GM19395 (cell line): ENCODE results near the gene SLIT1.

Experiments
- ATAC-seq: cut with Tn5 transposase; IDR thresholded peaks from one replicate; pipeline ENCODE4 v1.9.1; 2021; ENCODE audit warnings: mild to moderate bottlenecking, moderate library complexity; ENCODE audit not compliant: unreplicated experiment

SLIT1 gene

GRCh38 chr10:96984541-96985131 is 201.1 kb downstream of the SLIT1 start:
- peak; percentile 75 for ATAC-seq

DNA sequence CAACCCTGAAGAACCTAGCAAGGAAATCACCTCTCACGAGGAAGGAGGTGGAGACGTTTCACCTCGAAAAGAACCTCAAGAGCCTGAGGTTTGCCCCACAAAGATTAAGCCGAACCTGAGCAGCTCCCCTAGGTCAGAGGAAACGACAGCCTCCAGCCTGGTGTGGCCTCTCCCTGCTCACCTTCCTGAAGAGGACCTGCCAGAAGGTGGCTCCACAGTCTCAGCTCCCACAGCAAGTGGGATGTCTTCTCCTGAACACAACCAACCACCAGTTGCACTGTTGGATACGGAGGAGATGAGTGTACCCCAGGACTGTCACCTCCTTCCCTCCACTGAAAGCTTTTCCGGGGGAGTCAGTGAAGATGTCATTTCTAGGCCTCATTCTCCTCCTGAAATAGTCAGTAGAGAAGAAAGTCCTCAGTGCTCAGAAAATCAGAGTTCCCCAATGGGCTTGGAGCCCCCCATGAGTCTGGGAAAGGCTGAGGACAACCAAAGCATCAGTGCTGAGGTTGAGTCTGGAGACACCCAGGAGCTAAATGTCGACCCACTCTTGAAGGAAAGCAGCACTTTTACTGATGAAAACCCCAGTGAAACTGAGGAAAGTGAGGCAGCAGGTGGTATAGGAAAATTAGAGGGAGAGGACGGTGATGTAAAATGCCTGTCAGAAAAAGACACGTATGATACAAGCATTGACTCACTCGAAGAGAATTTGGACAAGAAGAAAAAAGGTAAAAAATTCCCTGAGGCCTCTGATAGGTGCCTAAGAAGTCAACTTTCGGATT is 203.4 kb downstream of the SLIT1 start:
- ATAC-seq = no peak

DNA sequence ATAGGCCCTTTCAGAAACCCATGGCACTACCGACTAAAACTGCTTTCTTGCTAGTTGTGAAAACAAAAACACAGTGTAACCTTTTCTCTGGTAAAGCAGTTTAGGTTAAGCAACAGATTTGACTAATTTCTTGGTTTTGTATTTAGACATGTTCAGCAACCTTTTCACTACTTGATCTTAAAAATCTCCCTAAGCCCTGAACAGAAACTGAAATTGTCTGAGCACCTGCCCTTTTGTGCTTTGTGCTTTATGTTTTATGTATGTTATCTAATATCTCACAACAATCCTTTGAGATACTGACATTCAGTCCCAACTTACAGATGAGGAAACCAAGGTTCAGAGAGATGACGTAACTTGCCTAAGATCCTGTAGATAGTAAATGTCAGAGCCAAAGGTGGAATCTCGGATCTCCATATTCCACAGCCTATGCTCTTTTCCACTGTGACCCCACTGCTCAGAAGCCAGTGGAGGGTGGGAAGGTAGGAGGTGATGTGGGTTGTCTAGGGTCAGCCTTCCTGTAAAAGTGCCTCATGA is 207.1 kb downstream of the SLIT1 start:
- peak; percentile 81 for ATAC-seq

DNA sequence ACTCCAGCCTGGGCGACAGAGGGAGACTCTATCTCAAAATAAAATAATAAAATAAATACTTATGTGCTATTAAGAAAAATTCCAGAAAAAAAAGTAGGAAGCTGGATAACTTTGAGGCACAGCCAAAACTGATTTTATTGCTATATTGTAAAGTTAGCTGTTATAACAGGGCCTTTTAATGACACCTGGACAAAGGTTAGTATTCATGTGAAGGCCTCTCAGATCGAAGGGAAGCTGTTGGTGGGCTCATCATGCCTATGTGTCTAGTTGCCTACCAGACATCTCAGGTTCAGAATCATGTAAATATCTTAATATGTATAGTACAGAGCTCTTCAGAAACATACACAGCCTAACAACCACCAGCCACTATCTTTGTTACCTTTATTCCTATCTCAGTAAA is 210.6 kb downstream of the SLIT1 start:
- ATAC-seq = no peak

- no peak for ATAC-seq
Measured at GRCh38 chr10:96973809-96974747, 211.7 kb downstream of the SLIT1 start.

GRCh38 chr10:96972264-96972663 is 213.5 kb downstream of the SLIT1 start:
- ATAC-seq = no peak

GRCh38 chr10:96971324-96971723 is 214.4 kb downstream of the SLIT1 start:
- no peak for ATAC-seq

DNA sequence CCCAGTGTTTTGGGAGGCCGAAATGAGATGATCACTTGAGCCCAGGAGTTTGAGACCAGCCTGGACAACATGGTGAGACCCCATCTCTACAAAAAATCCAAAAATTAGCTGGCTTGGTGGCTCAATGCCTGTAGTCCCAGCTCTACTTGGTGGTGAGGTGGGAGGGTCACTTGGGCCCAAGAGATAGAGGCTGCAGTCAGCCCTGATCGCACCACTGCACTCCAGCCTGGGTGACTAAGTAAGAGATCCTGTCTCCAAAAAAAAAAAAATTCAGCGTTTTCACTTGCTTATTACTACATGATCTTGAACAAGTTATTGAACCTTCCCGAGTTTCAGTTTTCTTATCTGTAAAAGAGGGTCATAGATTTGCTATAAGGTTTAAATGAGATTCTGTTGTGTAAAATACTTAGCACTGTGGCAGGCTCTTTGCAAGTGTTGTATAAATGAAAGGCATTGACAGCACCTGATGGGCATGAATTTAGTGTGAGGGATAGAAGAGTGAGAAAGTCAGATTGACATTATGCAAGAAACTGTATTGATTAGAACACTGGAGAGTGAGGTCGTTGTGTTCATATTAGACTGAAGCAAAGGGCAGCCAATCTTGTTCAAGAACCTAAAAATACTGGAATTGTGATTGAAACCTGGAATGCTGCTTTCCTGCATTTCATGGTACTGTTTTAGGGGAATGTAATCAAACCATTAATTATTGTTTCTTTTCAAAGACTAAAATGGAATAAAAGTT is 216.9 kb downstream of the SLIT1 start:
- ATAC-seq = no peak

- no peak for ATAC-seq
Measured at GRCh38 chr10:96967847-96968246, 217.9 kb downstream of the SLIT1 start.

- no peak for ATAC-seq
Measured at GRCh38 chr10:96964131-96964530, 221.6 kb downstream of the SLIT1 start.

DNA sequence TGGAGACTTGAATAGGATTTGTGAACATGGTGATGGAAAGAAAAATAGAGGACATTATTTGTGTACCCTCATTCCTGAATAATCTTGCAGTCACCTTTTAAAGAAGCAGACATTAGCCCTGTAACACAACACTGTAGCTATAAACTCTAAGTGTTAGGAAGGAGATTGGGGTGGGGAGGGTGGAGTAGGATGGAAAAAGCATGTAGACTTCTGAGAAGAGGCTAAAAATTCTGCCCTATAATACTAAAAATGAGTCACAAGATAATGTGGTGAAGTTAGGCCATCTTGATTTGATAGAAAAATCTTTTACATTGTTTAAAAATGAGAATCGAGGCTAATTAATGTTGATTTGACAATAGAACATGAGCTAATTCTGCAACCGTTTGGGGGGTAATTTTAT is 224.9 kb downstream of the SLIT1 start:
- no peak for ATAC-seq

- ATAC-seq = no peak
Measured at GRCh38 chr10:96959733-96960132, 226.0 kb downstream of the SLIT1 start.

DNA sequence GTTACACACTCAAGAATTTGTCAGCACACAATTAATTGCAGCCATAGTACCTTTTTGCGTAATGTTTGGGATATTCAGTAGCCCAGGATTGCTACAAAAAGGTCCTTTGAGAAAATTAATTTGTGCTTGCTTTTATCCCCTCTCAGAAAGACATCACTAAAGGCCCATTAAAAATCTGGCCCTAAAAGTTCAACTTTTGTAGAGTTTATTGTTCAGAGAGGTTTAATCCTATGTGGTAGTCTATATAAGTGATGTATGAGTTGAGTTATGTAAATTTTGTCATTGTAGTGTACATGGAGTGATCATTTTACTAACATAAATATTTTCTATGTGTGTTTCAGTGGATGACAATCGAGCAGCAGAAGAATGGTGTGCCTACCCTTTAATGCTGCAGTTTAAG is 227.7 kb downstream of the SLIT1 start:
- no peak for ATAC-seq

GRCh38 chr10:96955794-96956193 is 230.0 kb downstream of the SLIT1 start:
- no peak for ATAC-seq

GRCh38 chr10:96951954-96952353 is 233.8 kb downstream of the SLIT1 start:
- no peak for ATAC-seq

GRCh38 chr10:96949039-96949683 is 236.6 kb downstream of the SLIT1 start:
- ATAC-seq = no peak
